AG04449 (cell line): ENCODE measurements around the gene KLF13.

Source experiments
- CTCF ChIA-PET: fragments of 350-600 bp; formaldehyde crosslinking; extraction: SDS; loops from one replicate; lab custom pipeline; 2021; ENCODE audit warnings: antibody characterized with exemption; lab: Yijun Ruan, JAX
- POLR2A ChIA-PET: fragments of 400-600, 350-600 bp; formaldehyde crosslinking; extraction: SDS; loops from one replicate; lab custom pipeline; 2020; ENCODE audit warnings: antibody characterized with exemption, inconsistent platforms; lab: Yijun Ruan, JAX
- DNase-seq: peaks from one replicate; pipeline ENCODE4 v3.0.0-alpha.2; 2010; ENCODE audit warnings: low read depth, low spot score
- H3K4me3 ChIP-seq: 2 replicates; pipeline ENCODE4 v1.5.1; 2011; ENCODE audit warnings: low read depth, mild to moderate bottlenecking, control low read depth, low read length
- TF ChIP-seq, protein P1 (sequence below): IDR thresholded peaks from one replicate; pipeline ENCODE4 v1.5.1; 2011; ENCODE audit warnings: mild to moderate bottlenecking, moderate library complexity, low read length, control low read depth, inconsistent platforms; ENCODE audit not compliant: insufficient read depth; ENCODE audit errors: missing control alignments

Gene KLF13

DNA sequence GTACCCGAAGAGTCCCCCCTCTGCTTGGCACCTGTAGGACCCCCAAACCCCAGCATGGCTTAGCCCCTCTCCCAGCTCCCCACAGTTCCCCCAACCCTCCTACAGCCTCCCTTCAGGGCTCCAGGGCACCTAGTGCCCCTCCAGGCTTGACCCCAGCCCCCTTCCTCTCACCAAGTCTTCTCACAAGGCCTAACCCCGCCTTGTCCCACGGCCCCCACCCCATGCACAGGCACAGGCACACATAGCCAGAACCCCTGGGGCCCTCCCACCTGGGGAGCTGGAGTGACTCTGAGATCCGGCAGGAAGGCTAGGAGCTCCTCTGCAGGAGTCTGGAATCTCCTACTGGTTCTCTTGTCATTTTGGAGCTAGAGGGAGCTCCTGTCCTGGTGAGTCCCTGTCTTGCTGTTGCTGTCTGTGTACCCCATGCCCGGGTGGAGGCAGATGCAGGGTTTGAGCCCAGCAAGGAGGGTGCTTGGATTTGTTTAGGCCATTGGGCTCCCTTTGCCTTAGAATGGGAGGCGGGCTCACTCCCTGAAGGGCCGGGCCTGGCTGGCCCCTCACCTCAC is 39.6 kb downstream of the KLF13 start:
- no peak for DNase-seq
- ChIA-PET CTCF (interaction anchor here (0.9 to 4.6 kb wide), 10 partner anchors 8 to 130 kb away, joined by 3 to 53 read pairs (median 5); no protein-coding TSS in a partner anchor), POLR2A (interaction anchor here (1.6 kb wide), 1 partner anchor 10 kb away, joined by 6 read pairs; no protein-coding TSS in a partner anchor)
- no peak overlapping the region for H3K4me3 ChIP-seq
- TF ChIP-seq, protein P1, sequence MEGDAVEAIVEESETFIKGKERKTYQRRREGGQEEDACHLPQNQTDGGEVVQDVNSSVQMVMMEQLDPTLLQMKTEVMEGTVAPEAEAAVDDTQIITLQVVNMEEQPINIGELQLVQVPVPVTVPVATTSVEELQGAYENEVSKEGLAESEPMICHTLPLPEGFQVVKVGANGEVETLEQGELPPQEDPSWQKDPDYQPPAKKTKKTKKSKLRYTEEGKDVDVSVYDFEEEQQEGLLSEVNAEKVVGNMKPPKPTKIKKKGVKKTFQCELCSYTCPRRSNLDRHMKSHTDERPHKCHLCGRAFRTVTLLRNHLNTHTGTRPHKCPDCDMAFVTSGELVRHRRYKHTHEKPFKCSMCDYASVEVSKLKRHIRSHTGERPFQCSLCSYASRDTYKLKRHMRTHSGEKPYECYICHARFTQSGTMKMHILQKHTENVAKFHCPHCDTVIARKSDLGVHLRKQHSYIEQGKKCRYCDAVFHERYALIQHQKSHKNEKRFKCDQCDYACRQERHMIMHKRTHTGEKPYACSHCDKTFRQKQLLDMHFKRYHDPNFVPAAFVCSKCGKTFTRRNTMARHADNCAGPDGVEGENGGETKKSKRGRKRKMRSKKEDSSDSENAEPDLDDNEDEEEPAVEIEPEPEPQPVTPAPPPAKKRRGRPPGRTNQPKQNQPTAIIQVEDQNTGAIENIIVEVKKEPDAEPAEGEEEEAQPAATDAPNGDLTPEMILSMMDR: no peak

DNA sequence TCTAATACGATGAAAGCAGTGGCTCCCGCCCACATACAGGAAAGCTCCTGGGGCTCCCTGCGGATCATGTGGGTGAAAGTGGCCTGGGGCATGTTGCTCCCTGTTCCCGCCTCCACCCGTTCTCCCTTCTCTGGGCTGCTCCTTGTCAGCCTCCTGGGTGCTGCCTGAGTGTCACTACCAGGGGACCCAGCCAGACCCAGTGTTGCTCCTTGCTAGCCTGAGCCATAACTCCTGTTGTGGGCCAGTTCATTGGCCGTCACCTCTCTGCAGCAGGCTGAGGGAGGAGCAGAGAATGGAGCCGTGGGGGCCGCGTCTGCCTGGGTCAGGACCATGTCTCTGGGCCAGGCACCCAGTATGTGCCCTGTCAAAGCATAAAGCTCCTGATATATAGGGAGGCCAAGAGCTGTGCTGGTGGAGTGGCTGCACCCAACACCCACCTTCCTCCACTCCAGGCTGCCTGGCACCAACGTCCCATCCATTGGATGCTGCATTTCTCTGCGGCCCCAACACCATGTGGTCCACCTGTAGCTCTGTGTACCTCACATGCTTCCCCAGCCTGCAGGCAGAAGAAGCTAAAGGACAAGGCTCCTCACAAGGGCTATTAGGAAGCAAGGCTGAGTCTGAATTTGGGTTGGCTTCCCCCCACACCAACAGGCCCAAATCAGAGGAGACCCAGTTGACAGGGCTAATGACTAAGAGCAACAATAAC is 40.5 kb downstream of the KLF13 start:
- no peak overlapping the region for H3K4me3 ChIP-seq
- POLR2A ChIA-PET: interaction anchor here (1.6 kb wide), 1 partner anchor 11 kb away, joined by 6 read pairs; no protein-coding TSS in a partner anchor
- no peak for DNase-seq
- TF ChIP-seq, protein P1: no peak
- CTCF ChIA-PET: interaction anchor here (0.7 to 4.6 kb wide), 8 partner anchors 9 to 126 kb away, joined by 4 to 53 read pairs (median 4); no protein-coding TSS in a partner anchor

DNA sequence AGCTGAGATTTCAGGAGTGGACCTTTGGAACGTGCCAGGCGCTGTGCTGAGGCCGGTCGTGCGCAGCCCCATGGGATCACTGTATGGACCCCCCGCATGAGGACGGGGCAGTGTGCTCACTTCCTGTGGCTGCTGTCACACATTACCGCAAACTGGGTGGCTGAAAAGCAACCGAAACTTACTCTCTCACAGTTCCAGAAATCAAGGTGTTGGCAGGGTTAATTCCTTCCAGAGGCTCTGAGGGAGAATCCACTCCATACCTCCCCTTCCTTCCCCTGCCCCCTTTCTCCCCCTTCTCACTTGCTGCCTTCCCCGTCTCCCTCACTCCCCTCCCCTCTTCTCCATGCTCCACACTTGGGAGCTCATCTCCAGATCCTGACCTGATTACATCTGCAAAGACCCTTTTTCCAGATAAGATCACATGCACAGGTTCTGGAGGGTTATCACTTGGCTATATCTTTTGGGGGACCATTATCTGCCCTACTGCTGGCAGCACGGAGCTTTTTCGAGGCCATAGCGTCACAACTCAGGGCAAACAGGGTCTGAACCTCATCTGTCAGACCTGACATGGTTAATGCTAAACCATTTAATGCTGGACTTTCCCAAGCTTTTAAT is 41.2 kb downstream of the KLF13 start:
- DNase-seq: no peak
- ChIA-PET POLR2A (no interaction called here), CTCF (interaction anchor here (0.7 to 3.4 kb wide), 4 partner anchors 9 to 121 kb away, joined by 3 to 24 read pairs (median 4); no protein-coding TSS in a partner anchor)
- TF ChIP-seq, protein P1: no peak
- H3K4me3 ChIP-seq: no peak overlapping the region

DNA sequence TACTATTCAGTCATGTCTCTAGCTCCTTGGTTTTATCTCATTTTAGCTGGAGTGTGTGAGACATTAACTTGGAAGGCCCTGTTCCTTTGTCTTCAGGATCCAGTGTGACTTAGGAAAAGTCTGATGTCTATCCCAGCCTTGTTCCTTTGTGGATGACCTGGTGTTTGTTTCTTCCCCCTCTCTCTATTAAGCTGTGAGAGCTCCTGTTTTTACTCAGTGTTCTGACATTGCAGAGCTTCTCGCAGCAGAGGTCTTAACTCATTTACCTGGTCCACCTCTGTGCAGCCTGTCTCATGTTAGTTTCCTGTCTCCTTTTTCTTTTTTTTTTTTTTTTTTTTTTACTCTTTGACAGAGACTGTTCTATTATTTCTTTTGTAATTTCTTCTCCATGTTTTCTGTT is 43.1 kb downstream of the KLF13 start:
- CTCF ChIA-PET: interaction anchor here (1.4 kb wide), 1 partner anchor 119 kb away, joined by 4 read pairs; no protein-coding TSS in a partner anchor
- no peak for DNase-seq
- POLR2A ChIA-PET: no interaction called here
- no peak overlapping the region for H3K4me3 ChIP-seq
- TF ChIP-seq, protein P1: no peak

DNA sequence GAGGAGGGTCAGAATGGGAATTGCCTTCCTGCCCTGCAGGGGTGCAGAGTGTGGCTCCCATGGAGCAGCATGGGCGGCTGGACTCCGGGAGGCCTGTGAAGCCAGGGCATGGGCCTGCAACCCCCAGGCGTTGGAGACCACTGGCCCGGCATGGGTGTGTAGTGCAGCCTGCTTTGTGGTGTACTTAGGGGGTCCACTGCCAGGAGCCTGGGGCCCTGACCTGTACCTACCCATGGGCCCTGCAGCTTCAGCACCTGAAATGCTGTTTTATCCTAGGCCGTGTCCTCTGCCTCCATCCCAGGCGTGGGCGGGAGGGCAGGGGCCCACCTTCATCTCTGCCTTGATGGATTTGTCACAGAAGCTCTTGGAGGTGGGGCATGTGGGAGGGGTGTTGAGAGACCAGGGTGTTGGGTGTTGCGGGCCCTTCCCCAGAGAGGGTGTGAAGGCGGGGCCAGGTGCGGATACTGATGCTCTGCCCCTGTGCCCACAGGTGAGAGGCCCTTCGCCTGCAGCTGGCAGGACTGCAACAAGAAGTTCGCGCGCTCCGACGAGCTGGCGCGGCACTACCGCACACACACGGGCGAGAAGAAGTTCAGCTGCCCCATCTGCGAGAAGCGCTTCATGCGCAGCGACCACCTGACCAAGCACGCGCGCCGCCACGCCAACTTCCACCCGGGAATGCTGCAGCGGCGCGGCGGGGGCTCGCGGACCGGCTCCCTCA is 45.0 kb downstream of the KLF13 start:
- ChIA-PET POLR2A (no interaction called here), CTCF (interaction anchor here (1.1 to 1.4 kb wide), 3 partner anchors 9 to 117 kb away, joined by 4 read pairs; no protein-coding TSS in a partner anchor)
- TF ChIP-seq, protein P1: no peak
- no peak for DNase-seq
- H3K4me3 ChIP-seq: no peak overlapping the region
